WTC11 (cell line): ENCODE data around the gene TCF20.

Experiments used
- CTCF ChIP-seq: fragments of 200-600 bp; IDR thresholded peaks from 2 replicates; pipeline ENCODE4 v1.8.0; 2022; ENCODE audit warnings: antibody characterized with exemption
- FOXJ3 ChIP-seq: sonication (generic); formaldehyde crosslinking; IDR thresholded peaks from 2 replicates; pipeline ENCODE4 v1.9.0; 2021; ENCODE audit warnings: missing genetic modification reagents, mild to moderate bottlenecking, borderline replicate concordance
- HMGA2 ChIP-seq: fragments of 250-450 bp; sonication (Bioruptor Pico); IDR thresholded peaks from 2 replicates; pipeline ENCODE4 v1.4.0; 2021; ENCODE audit warnings: mild to moderate bottlenecking, moderate library complexity
- MLX ChIP-seq: sonication (generic); formaldehyde crosslinking; IDR thresholded peaks from 2 replicates; pipeline ENCODE4 v1.8.1; 2023; ENCODE audit warnings: mild to moderate bottlenecking, missing genetic modification reagents, moderate library complexity
- MXD4 ChIP-seq: fragments of 250-450 bp; sonication (Bioruptor Pico); IDR thresholded peaks from 2 replicates; pipeline ENCODE4 v1.8.0; 2021; ENCODE audit warnings: mild to moderate bottlenecking, moderate library complexity, borderline replicate concordance
- NR3C1 ChIP-seq: sonication (generic); formaldehyde crosslinking; conservative IDR thresholded peaks from 2 replicates; pipeline ENCODE4 v1.8.1; 2023; ENCODE audit warnings: low read depth, mild to moderate bottlenecking, missing genetic modification reagents
- SP1 ChIP-seq: sonication (generic); formaldehyde crosslinking; conservative IDR thresholded peaks from 2 replicates; pipeline ENCODE4 v1.8.1; 2022; ENCODE audit warnings: missing genetic modification reagents
- ZNF263 ChIP-seq: sonication (generic); formaldehyde crosslinking; IDR thresholded peaks from 2 replicates; pipeline ENCODE4 v1.8.1; 2022; ENCODE audit warnings: low read depth, mild to moderate bottlenecking, moderate library complexity, missing genetic modification reagents
- TF ChIP-seq, protein P1 (sequence below): fragments of 250-450 bp; sonication (Bioruptor Pico); conservative IDR thresholded peaks from 2 replicates; pipeline ENCODE4 v1.9.0; 2021; ENCODE audit warnings: mild to moderate bottlenecking
- TF ChIP-seq, protein P2 (sequence below): sonication (generic); formaldehyde crosslinking; conservative IDR thresholded peaks from 2 replicates; pipeline ENCODE4 v1.8.1; 2022; ENCODE audit warnings: mild to moderate bottlenecking, missing genetic modification reagents
- TF ChIP-seq, protein P3 (sequence below): sonication (generic); formaldehyde crosslinking; IDR thresholded peaks from 2 replicates; pipeline ENCODE4 v1.8.1; 2023; ENCODE audit warnings: mild to moderate bottlenecking, missing genetic modification reagents
- TF ChIP-seq, protein P4 (sequence below): sonication (generic); formaldehyde crosslinking; IDR thresholded peaks from 2 replicates; pipeline ENCODE4 v1.8.0; 2023; ENCODE audit warnings: missing genetic modification reagents, mild to moderate bottlenecking, borderline replicate concordance
- TF ChIP-seq, protein P5 (sequence below): sonication (generic); formaldehyde crosslinking; IDR thresholded peaks from 2 replicates; pipeline ENCODE4 v1.8.0; 2022; ENCODE audit warnings: mild to moderate bottlenecking, missing genetic modification reagents

- TF ChIP-seq HMGA2 (CRISPR knock-in tag) (no peak), MLX (CRISPR knock-in tag) (no peak), NR3C1 (no peak), FOXJ3 (CRISPR knock-in tag) (no peak), CTCF (no peak), MXD4 (CRISPR knock-in tag) (no peak), SP1 (CRISPR knock-in tag) (no peak), ZNF263 (CRISPR knock-in tag) (no peak)
- TF ChIP-seq, protein P1, sequence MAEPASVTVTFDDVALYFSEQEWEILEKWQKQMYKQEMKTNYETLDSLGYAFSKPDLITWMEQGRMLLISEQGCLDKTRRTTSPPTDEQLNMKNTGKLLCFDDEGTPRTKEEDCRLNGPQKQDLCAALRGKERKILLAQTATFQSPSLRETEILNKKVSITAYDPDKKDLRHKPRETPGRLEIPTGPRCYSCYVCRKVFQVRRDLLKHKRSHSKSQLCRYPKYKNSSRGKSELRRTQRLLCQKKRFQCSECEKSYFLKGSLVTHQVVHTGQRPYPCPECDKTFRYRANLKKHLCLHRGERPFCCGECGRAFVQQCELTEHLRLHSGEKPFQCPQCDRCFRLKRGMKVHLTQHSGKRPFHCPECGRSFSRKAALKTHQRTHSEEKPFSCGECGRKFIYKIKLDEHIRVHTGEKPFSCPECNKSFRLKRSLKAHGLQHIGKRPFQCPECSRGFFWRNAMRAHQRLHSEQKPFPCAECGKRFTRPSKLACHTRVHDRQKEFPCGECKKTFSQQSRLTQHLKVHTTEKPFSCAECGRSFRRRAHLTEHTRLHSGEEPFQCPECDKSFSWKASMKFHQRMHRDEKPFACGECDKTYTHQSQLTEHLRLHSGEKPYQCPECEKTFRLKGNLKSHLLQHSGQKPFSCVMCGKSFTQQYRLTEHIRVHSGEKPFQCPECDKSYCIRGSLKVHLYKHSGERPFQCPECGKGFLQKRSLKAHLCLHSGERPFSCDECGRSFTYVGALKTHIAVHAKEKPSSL (CRISPR knock-in tag): no peak
- TF ChIP-seq, protein P2, sequence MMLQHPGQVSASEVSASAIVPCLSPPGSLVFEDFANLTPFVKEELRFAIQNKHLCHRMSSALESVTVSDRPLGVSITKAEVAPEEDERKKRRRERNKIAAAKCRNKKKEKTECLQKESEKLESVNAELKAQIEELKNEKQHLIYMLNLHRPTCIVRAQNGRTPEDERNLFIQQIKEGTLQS: no peak
- TF ChIP-seq, protein P3, sequence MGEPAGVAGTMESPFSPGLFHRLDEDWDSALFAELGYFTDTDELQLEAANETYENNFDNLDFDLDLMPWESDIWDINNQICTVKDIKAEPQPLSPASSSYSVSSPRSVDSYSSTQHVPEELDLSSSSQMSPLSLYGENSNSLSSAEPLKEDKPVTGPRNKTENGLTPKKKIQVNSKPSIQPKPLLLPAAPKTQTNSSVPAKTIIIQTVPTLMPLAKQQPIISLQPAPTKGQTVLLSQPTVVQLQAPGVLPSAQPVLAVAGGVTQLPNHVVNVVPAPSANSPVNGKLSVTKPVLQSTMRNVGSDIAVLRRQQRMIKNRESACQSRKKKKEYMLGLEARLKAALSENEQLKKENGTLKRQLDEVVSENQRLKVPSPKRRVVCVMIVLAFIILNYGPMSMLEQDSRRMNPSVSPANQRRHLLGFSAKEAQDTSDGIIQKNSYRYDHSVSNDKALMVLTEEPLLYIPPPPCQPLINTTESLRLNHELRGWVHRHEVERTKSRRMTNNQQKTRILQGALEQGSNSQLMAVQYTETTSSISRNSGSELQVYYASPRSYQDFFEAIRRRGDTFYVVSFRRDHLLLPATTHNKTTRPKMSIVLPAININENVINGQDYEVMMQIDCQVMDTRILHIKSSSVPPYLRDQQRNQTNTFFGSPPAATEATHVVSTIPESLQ (CRISPR knock-in tag): no peak
- TF ChIP-seq, protein P4, sequence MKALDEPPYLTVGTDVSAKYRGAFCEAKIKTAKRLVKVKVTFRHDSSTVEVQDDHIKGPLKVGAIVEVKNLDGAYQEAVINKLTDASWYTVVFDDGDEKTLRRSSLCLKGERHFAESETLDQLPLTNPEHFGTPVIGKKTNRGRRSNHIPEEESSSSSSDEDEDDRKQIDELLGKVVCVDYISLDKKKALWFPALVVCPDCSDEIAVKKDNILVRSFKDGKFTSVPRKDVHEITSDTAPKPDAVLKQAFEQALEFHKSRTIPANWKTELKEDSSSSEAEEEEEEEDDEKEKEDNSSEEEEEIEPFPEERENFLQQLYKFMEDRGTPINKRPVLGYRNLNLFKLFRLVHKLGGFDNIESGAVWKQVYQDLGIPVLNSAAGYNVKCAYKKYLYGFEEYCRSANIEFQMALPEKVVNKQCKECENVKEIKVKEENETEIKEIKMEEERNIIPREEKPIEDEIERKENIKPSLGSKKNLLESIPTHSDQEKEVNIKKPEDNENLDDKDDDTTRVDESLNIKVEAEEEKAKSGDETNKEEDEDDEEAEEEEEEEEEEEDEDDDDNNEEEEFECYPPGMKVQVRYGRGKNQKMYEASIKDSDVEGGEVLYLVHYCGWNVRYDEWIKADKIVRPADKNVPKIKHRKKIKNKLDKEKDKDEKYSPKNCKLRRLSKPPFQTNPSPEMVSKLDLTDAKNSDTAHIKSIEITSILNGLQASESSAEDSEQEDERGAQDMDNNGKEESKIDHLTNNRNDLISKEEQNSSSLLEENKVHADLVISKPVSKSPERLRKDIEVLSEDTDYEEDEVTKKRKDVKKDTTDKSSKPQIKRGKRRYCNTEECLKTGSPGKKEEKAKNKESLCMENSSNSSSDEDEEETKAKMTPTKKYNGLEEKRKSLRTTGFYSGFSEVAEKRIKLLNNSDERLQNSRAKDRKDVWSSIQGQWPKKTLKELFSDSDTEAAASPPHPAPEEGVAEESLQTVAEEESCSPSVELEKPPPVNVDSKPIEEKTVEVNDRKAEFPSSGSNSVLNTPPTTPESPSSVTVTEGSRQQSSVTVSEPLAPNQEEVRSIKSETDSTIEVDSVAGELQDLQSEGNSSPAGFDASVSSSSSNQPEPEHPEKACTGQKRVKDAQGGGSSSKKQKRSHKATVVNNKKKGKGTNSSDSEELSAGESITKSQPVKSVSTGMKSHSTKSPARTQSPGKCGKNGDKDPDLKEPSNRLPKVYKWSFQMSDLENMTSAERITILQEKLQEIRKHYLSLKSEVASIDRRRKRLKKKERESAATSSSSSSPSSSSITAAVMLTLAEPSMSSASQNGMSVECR (CRISPR knock-in tag): no peak
- TF ChIP-seq, protein P5, sequence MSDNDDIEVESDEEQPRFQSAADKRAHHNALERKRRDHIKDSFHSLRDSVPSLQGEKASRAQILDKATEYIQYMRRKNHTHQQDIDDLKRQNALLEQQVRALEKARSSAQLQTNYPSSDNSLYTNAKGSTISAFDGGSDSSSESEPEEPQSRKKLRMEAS (CRISPR knock-in tag): no peak
These were observed 4.7 kb upstream of the TCF20 start for GRCh38 chr22:42275176-42275575.
